H1 (cell line): Measurements from ENCODE around the gene MOG. TPM values are rescaled to one million over a fixed set of nuclear protein-coding genes. Genes with fewer than 3 reads are reported as not detected.

Experiments
- CTCF ChIA-PET: fragments of 300-600 bp; sonication (Branson Sonifier 250); formaldehyde crosslinking; loops from one replicate; lab custom pipeline; 2021; ENCODE audit not compliant: partially characterized antibody; lab: Charles Lee
- POLR2A ChIA-PET: fragments of 300-600 bp; sonication (Branson Sonifier 250); formaldehyde crosslinking; loops from one replicate; lab custom pipeline; 2021; ENCODE audit warnings: inconsistent platforms; ENCODE audit not compliant: partially characterized antibody; lab: Charles Lee
- DNase-seq, 2 experiments: peaks; one replicate each; pipeline versions ENCODE4 v3.0.0 to v3.0.0-alpha.2; 2010 to 2022; ENCODE audit warnings: low spot score in 2 of 2, low read depth in 1 of 2, mixed read lengths in 1 of 2
- FAIRE-seq: peaks from 2 replicates; lab custom pipeline; 2011; peaks lifted over from hg19 to GRCh38; lab: Jason Lieb, UNC
- H2AFZ ChIP-seq: 2 replicates; pipeline ENCODE4 v1.8.1; 2012; ENCODE audit warnings: low read length, inconsistent platforms
- H2AK5ac ChIP-seq: 2 replicates; pipeline ENCODE4 v1.6.1; 2013; ENCODE audit warnings: low read depth, low read length
- H2BK120ac ChIP-seq: replicated peaks from 2 replicates; pipeline ENCODE3; 2013; ENCODE audit warnings: low read depth, low read length, inconsistent platforms
- H2BK12ac ChIP-seq: 2 replicates; pipeline ENCODE4 v1.6.1; 2013; ENCODE audit warnings: low read depth, low read length
- H2BK15ac ChIP-seq: 2 replicates; pipeline ENCODE4 v1.6.1; 2013; ENCODE audit warnings: low read length
- H2BK20ac ChIP-seq: 2 replicates; pipeline ENCODE4 v1.6.1; 2013; ENCODE audit warnings: low read length
- H2BK5ac ChIP-seq: 2 replicates; pipeline ENCODE4 v1.6.1; 2013; ENCODE audit warnings: low read depth, low read length
- H3K14ac ChIP-seq: 2 replicates; pipeline ENCODE4 v1.6.1; 2013; ENCODE audit warnings: inconsistent platforms; ENCODE audit not compliant: insufficient read length
- H3K18ac ChIP-seq: 2 replicates; pipeline ENCODE4 v1.6.1; 2013; ENCODE audit warnings: low read length; ENCODE audit errors: extremely low read depth
- H3K23ac ChIP-seq: 2 replicates; pipeline ENCODE4 v1.6.1; 2013; ENCODE audit warnings: inconsistent platforms; ENCODE audit not compliant: insufficient read length
- H3K23me2 ChIP-seq: 2 replicates; pipeline ENCODE4 v1.6.1; 2013; ENCODE audit warnings: low read depth, low read length
- H3K27ac ChIP-seq: 2 replicates; pipeline ENCODE4 v1.6.1; 2011; ENCODE audit warnings: low read depth, low read length, inconsistent platforms
- H3K27me3 ChIP-seq, 4 experiments: replicated peaks in 1 of 4; 1 replicate in 1 of 4; 2 replicates in 3 of 4; pipeline versions ENCODE4 v1.6.1 to v1.8.1; 2011 to 2013; ENCODE audit warnings: low read length in 3 of 4, mild to moderate bottlenecking in 3 of 4, inconsistent platforms in 2 of 4, mixed read lengths in 2 of 4, moderate library complexity in 1 of 4; ENCODE audit not compliant: control insufficient read depth in 3 of 4, insufficient read depth in 3 of 4; ENCODE audit errors: extremely low read depth in 1 of 4
- H3K36me3 ChIP-seq, 4 experiments: 2 replicates each; pipeline versions ENCODE4 v1.6.1 to v1.8.1; 2011 to 2013; ENCODE audit warnings: mild to moderate bottlenecking in 4 of 4, low read length in 3 of 4, moderate library complexity in 2 of 4, control low read depth in 1 of 4, inconsistent platforms in 1 of 4; ENCODE audit not compliant: insufficient read depth in 4 of 4, control insufficient read depth in 2 of 4
- H3K4ac ChIP-seq: replicated peaks from 2 replicates; pipeline ENCODE3; 2013; ENCODE audit warnings: low read length, low read depth, mixed read lengths, inconsistent platforms; ENCODE audit not compliant: insufficient read length
- H3K4me1 ChIP-seq, 4 experiments: replicated peaks in 1 of 4; 1 replicate in 1 of 4; 2 replicates in 3 of 4; pipeline versions ENCODE4 v1.6.1 to v1.8.1; 2011 to 2013; ENCODE audit warnings: low read length in 3 of 4, inconsistent platforms in 2 of 4, mixed read lengths in 1 of 4; ENCODE audit not compliant: insufficient read depth in 4 of 4, control insufficient read depth in 3 of 4
- H3K4me2 ChIP-seq, 2 experiments: 2 replicates each; pipeline versions ENCODE4 v1.6.1 to v1.8.1; 2011 to 2013; ENCODE audit warnings: low read depth in 2 of 2, low read length in 2 of 2, control low read depth in 1 of 2, inconsistent platforms in 1 of 2, mild to moderate bottlenecking in 1 of 2; ENCODE audit not compliant: insufficient read depth in 1 of 2
- H3K4me3 ChIP-seq, 4 experiments: fragments of 200-600, 300-600 bp in 1 of 4; sonication (generic), shearing (Covaris generic), sonication (Bioruptor Twin) in 1 of 4; 2 replicates each; pipeline versions ENCODE4 v1.5.1 to v1.8.1; 2011 to 2016; ENCODE audit warnings: low read length in 4 of 4, low read depth in 3 of 4, control low read depth in 2 of 4, inconsistent platforms in 2 of 4, mild to moderate bottlenecking in 2 of 4, mixed read lengths in 1 of 4, moderate library complexity in 1 of 4; ENCODE audit not compliant: insufficient read depth in 2 of 4; ENCODE audit errors: extremely low read depth in 1 of 4
- H3K56ac ChIP-seq: replicated peaks from 2 replicates; pipeline ENCODE3; 2013; ENCODE audit warnings: low read depth, mild to moderate bottlenecking, mixed read lengths, low read length, inconsistent platforms; ENCODE audit not compliant: insufficient read length
- H3K79me1 ChIP-seq: 2 replicates; pipeline ENCODE4 v1.6.1; 2013; ENCODE audit warnings: low read depth, low read length, control low read depth
- H3K79me2 ChIP-seq, 2 experiments: 2 replicates each; pipeline versions ENCODE4 v1.6.1 to v1.8.1; 2012 to 2013; ENCODE audit warnings: low read length in 2 of 2, mild to moderate bottlenecking in 2 of 2, inconsistent platforms in 1 of 2; ENCODE audit not compliant: insufficient read depth in 2 of 2, control insufficient read depth in 1 of 2
- H3K9ac ChIP-seq, 4 experiments: replicated peaks in 1 of 4; 1 replicate in 1 of 4; 2 replicates in 3 of 4; pipeline versions ENCODE4 v1.6.1 to v1.8.1; 2011 to 2013; ENCODE audit warnings: low read depth in 3 of 4, low read length in 3 of 4, control low read depth in 2 of 4, mild to moderate bottlenecking in 2 of 4, moderate library complexity in 2 of 4, inconsistent platforms in 1 of 4; ENCODE audit errors: extremely low read depth in 1 of 4
- H3K9me3 ChIP-seq, 2 experiments: 2 replicates each; pipeline versions ENCODE4 v1.6.1 to v1.8.1; 2012 to 2013; ENCODE audit warnings: mild to moderate bottlenecking in 2 of 2, moderate library complexity in 2 of 2, control low read depth in 1 of 2, inconsistent platforms in 1 of 2, low read depth in 1 of 2, low read length in 1 of 2, mixed read lengths in 1 of 2; ENCODE audit not compliant: insufficient read depth in 2 of 2
- H4K20me1 ChIP-seq, 2 experiments: replicated peaks in 1 of 2; 2 replicates each; pipeline versions ENCODE3 to v1.8.1; 2011 to 2013; ENCODE audit warnings: inconsistent platforms in 2 of 2, low read length in 2 of 2, mild to moderate bottlenecking in 1 of 2; ENCODE audit not compliant: insufficient read depth in 2 of 2, control insufficient read depth in 1 of 2
- H4K5ac ChIP-seq: 2 replicates; pipeline ENCODE4 v1.6.1; 2013; ENCODE audit warnings: low read length, low read depth, mixed read lengths, inconsistent platforms; ENCODE audit not compliant: insufficient read length
- H4K8ac ChIP-seq: 2 replicates; pipeline ENCODE4 v1.8.0; 2013; ENCODE audit warnings: mild to moderate bottlenecking, moderate library complexity, low read length, inconsistent platforms; ENCODE audit not compliant: insufficient read depth; ENCODE audit errors: extremely low read depth
- H4K91ac ChIP-seq: replicated peaks from 2 replicates; pipeline ENCODE3; 2013; ENCODE audit warnings: low read length, mixed read lengths, inconsistent platforms; ENCODE audit not compliant: insufficient read length
- CBX5 ChIP-seq: fragments of 300-800, 300-1000 bp; sonication (generic); IDR thresholded peaks from 2 replicates; pipeline ENCODE4 v1.7.1; 2016; ENCODE audit warnings: antibody characterized with exemption, low read length, low read depth
- CREB1 ChIP-seq: IDR thresholded peaks from 2 replicates; pipeline ENCODE4 v1.6.1; 2012; ENCODE audit warnings: inconsistent platforms
- EZH2 ChIP-seq: fragments of 200-600 bp; sonication (generic); IDR thresholded peaks from 2 replicates; pipeline ENCODE4 v1.7.1; 2012; ENCODE audit warnings: low read depth, mild to moderate bottlenecking, moderate library complexity, low read length, inconsistent platforms; ENCODE audit not compliant: severe bottlenecking
- GABPA ChIP-seq: IDR thresholded peaks from 2 replicates; pipeline ENCODE4 v1.6.1; 2011; ENCODE audit warnings: mild to moderate bottlenecking, low read length, moderate library complexity, borderline replicate concordance; ENCODE audit not compliant: insufficient read depth
- MAFK ChIP-seq: IDR thresholded peaks from 2 replicates; pipeline ENCODE4 v1.6.1; 2012; ENCODE audit warnings: low read depth, mild to moderate bottlenecking, improper control_type of control experiment, low read length
- POLR2A ChIP-seq, 2 experiments: IDR thresholded peaks; 1 replicate in 1 of 2; 2 replicates in 1 of 2; pipeline ENCODE4 v1.6.1; 2011; ENCODE audit warnings: low read depth in 2 of 2, low read length in 2 of 2, mild to moderate bottlenecking in 2 of 2; ENCODE audit errors: control extremely low read depth in 1 of 2
- POLR2AphosphoS5 ChIP-seq: IDR thresholded peaks from 2 replicates; pipeline ENCODE4 v1.6.1; 2011; ENCODE audit warnings: low read depth, low read length
- POU5F1 ChIP-seq: IDR thresholded peaks from 2 replicates; pipeline ENCODE4 v1.6.1; 2011; ENCODE audit warnings: low read depth, mild to moderate bottlenecking, low read length, moderate library complexity
- RFX5 ChIP-seq: IDR thresholded peaks from 2 replicates; pipeline ENCODE4 v1.6.1; 2011; ENCODE audit warnings: low read depth, low read length, improper control_type of control experiment, borderline replicate concordance
- SAP30 ChIP-seq: fragments of 300-600 bp; sonication (generic); IDR thresholded peaks from 2 replicates; pipeline ENCODE4 v1.7.1; 2012; ENCODE audit warnings: low read length, moderate library complexity, mild to moderate bottlenecking, inconsistent platforms; ENCODE audit not compliant: insufficient read depth, insufficient replicate concordance
- SIN3A ChIP-seq, 2 experiments: IDR thresholded peaks in 1 of 2; conservative IDR thresholded peaks in 1 of 2; 2 replicates each; pipeline ENCODE4 v1.6.1; 2011 to 2012; ENCODE audit warnings: low read length in 2 of 2, improper control_type of control experiment in 1 of 2, low read depth in 1 of 2, mild to moderate bottlenecking in 1 of 2
- SIRT6 ChIP-seq: IDR thresholded peaks from one replicate; pipeline ENCODE4 v1.7.1; 2012; ENCODE audit warnings: low read length, inconsistent platforms
- SIX5 ChIP-seq: IDR thresholded peaks from 2 replicates; pipeline ENCODE4 v1.6.1; 2011; ENCODE audit warnings: mild to moderate bottlenecking, low read depth, low read length
- SUZ12 ChIP-seq: fragments of 200-600 bp; sonication (generic); IDR thresholded peaks from 2 replicates; pipeline ENCODE4 v1.6.1; 2012; ENCODE audit warnings: mild to moderate bottlenecking, inconsistent platforms, low read length, moderate library complexity, mixed read lengths
- TCF12 ChIP-seq: IDR thresholded peaks from 2 replicates; pipeline ENCODE4 v1.6.1; 2011; ENCODE audit warnings: low read depth, mild to moderate bottlenecking, low read length
- TEAD4 ChIP-seq: IDR thresholded peaks from 2 replicates; pipeline ENCODE4 v1.6.1; 2012; ENCODE audit warnings: low read depth, low read length, inconsistent platforms, mixed read lengths
- WGBS, 2 experiments: shearing (Covaris generic) in 1 of 2; methylation state at CpG; one replicate each; pipeline versions ENCODE4 v1.1.6 to v1.1.7; 2013 to 2015; ENCODE audit warnings: low lambda C conversion rate in 2 of 2, mixed read lengths in 2 of 2, inconsistent platforms in 1 of 2, low coverage in 1 of 2, missing lambda C conversion rate in 1 of 2; ENCODE audit not compliant: insufficient replicate concordance in 2 of 2, insufficient coverage in 1 of 2, insufficient read length in 1 of 2; ENCODE audit errors: extremely low coverage in 1 of 2, missing lambda C conversion rate in 1 of 2; 5-methylcytosine and 5-hydroxymethylcytosine counted together
- polyA plus RNA-seq, 7 experiments: library from polyadenylated mRNA; depleted of rRNA in 3 of 7; stranded (reverse) in 5 of 7; unstranded in 2 of 7; fragments of >200 nt in 5 of 7; fragments of 200-250 nt in 2 of 7; gene quantifications; 1 replicate in 5 of 7; 2 replicates in 1 of 7; 4 replicates in 1 of 7; pipeline versions ENCODE4 v1.2.1 to v1.2.3, GENCODE V29; 2011 to 2013; ENCODE audit warnings: missing spikeins in 2 of 7, mixed read lengths in 2 of 7
- total RNA-seq: library from RNA; stranded (reverse); fragmentation: NEBNext Ultra II Directional; extraction: Animal tissue kit (Norgen Biotek cat#: 25700); gene quantifications from 2 replicates; pipeline ENCODE4 v1.2.1, GENCODE V29; 2021

MOG gene
- total and polyA plus RNA-seq, 2 of the 8 experiments (the other 6 are each of a cell fraction or from before 2014, with no cell fraction given): 0.17 to 0.86 TPM

GRCh38 chr6:29709188-29709587, 52.3 kb downstream of the MOG start:
- Histone ChIP-seq H3K23ac (no peak overlapping the region), H3K9me3 (no peaks in the 10 kb centered on the region), H4K20me1 (no peaks in the 10 kb centered on the region), H3K4me3 (no peak overlapping the region), H2AK5ac (no peak overlapping the region), H3K56ac (no peak overlapping the region), H3K27ac (no peak overlapping the region), H4K8ac (no peak overlapping the region), H2BK120ac (no peak overlapping the region), H3K14ac (no peak overlapping the region), H4K5ac (no peak overlapping the region), H3K4ac (no peak overlapping the region), H2BK20ac (no peak overlapping the region), H3K36me3 (no peaks in the 10 kb centered on the region), H3K23me2 (no peaks in the 10 kb centered on the region), H2BK5ac (no peak overlapping the region), H3K4me1 (no peaks in the 10 kb centered on the region), H3K79me2 (no peaks in the 10 kb centered on the region), H2BK12ac (no peak overlapping the region), H3K79me1 (no peaks in the 10 kb centered on the region), H3K27me3 (no peaks in the 10 kb centered on the region), H3K4me2 (no peak overlapping the region), H4K91ac (no peak overlapping the region), H3K18ac (no peak overlapping the region), H2AFZ (no peak overlapping the region), H2BK15ac (no peak overlapping the region), H3K9ac (no peak overlapping the region)
- ChIA-PET POLR2A (no interaction called here), CTCF (interaction anchor here (1.2 to 3.4 kb wide), 6 partner anchors 10 to 128 kb away, joined by 3 to 18 read pairs (median 12); no protein-coding TSS in a partner anchor)
- FAIRE-seq (no peak), DNase-seq (no peak)
- 84% methylated on average over 4 of the region's 4 CpGs; no CpG with 5 or more reads in 1 of the 2 experiments for WGBS, 2 experiments
- TF ChIP-seq EZH2 (no peak), POU5F1 (no peak), CBX5 (no peak), GABPA (no peak), RFX5 (no peak), SAP30 (no peak), CREB1 (no peak), TCF12 (no peak), MAFK (no peak), SUZ12 (no peak), TEAD4 (no peak), SIX5 (no peak), POLR2AphosphoS5 (no peak), POLR2A (IDR thresholded peaks at IDR 0.05; ENCODE audit: control extremely low read depth in 1 of 2, low read depth in 2 of 2, low read length in 2 of 2) (no peak), SIN3A (conservative IDR thresholded peaks at IDR 0.05 in 1 of 2, IDR thresholded peaks at IDR 0.05 in 1 of 2; ENCODE audit: low read depth in 1 of 2, low read length in 2 of 2) (no peak), SIRT6 (no peak)
